GM12878 (cell line): ENCODE results near the gene TNFAIP8L2. TPM values are rescaled to one million over a fixed set of nuclear protein-coding genes. Genes with fewer than 3 reads are reported as not detected.
A peak's percentile ranks its signal among the peaks of the same experiment; 100 is the strongest.

Experiments
- ATAC-seq: fragments of 200-7000 bp; cut with Tn5 transposase; 3 replicates; pipeline ENCODE4 v1.9.1; 2020; ENCODE audit warnings: mild to moderate bottlenecking, moderate library complexity
- BruUV-seq: library from RNA; stranded (reverse); fragments of 400-500 nt; replicated peaks from 2 replicates; lab custom pipeline; 2021; lab: Mats Ljungman, UMichigan
- CTCF ChIA-PET: fragments of 300-600 bp; sonication (Branson Sonifier 250); formaldehyde crosslinking; extraction: SDS; loops from one replicate; lab custom pipeline; 2021; ENCODE audit warnings: inconsistent platforms; lab: Yijun Ruan, JAX
- POLR2A ChIA-PET: fragments of 350-600 bp; formaldehyde crosslinking; extraction: SDS; loops from one replicate; lab custom pipeline; 2021; ENCODE audit warnings: inconsistent platforms; lab: Charles Lee
- RAD21 ChIA-PET: fragments of 300-600 bp; sonication (Branson Sonifier 250); formaldehyde crosslinking; loops from one replicate; lab custom pipeline; 2023; ENCODE audit warnings: antibody characterized with exemption; ENCODE audit not compliant: unreplicated experiment; lab: Charles Lee
- SMC1A ChIA-PET: fragments of 300-600 bp; sonication (Branson Sonifier 250); formaldehyde crosslinking; loops from one replicate; lab custom pipeline; 2023; ENCODE audit not compliant: unreplicated experiment, uncharacterized antibody; lab: Charles Lee
- DNase-seq: peaks from one replicate; pipeline ENCODE4 v3.0.0-alpha.2; 2011; ENCODE audit warnings: low read depth, low spot score
- FAIRE-seq: peaks from 3 replicates; lab custom pipeline; 2011; peaks lifted over from hg19 to GRCh38; lab: Jason Lieb, UNC
- H2AFZ ChIP-seq: 2 replicates; pipeline ENCODE4 v1.6.0; 2011; ENCODE audit warnings: low read depth, low read length, control low read depth; ENCODE audit not compliant: control insufficient read depth
- H3K27ac ChIP-seq: 2 replicates; pipeline ENCODE4 v1.5.1; 2011; ENCODE audit warnings: control low read depth; ENCODE audit not compliant: control insufficient read depth, insufficient read depth
- H3K27me3 ChIP-seq, 2 experiments: replicated peaks in 1 of 2; 2 replicates each; pipeline versions ENCODE4 v1.6.0 to v1.6.1; 2011; ENCODE audit warnings: low read length in 1 of 2; ENCODE audit not compliant: control insufficient read depth in 2 of 2, insufficient read depth in 2 of 2
- H3K36me3 ChIP-seq, 2 experiments: 2 replicates each; pipeline ENCODE4 v1.5.1; 2011; ENCODE audit warnings: low read length in 1 of 2; ENCODE audit not compliant: control insufficient read depth in 2 of 2, insufficient read depth in 2 of 2
- H3K4me1 ChIP-seq: 2 replicates; pipeline ENCODE4 v1.6.1; 2011; ENCODE audit warnings: mild to moderate bottlenecking, low read length, moderate library complexity, mixed read lengths; ENCODE audit not compliant: control insufficient read depth, insufficient read depth
- H3K4me2 ChIP-seq: 2 replicates; pipeline ENCODE4 v1.6.0; 2011; ENCODE audit warnings: control low read depth; ENCODE audit not compliant: control insufficient read depth, insufficient read depth
- H3K4me3 ChIP-seq: fragments of 200-600 bp; sonication (generic); 2 replicates; pipeline ENCODE4 v1.5.1; 2016
- H3K79me2 ChIP-seq: 2 replicates; pipeline ENCODE4 v1.6.0; 2011; ENCODE audit warnings: low read length; ENCODE audit not compliant: control insufficient read depth, insufficient read depth
- H3K9ac ChIP-seq: 2 replicates; pipeline ENCODE4 v1.8.0; 2011; ENCODE audit warnings: low read length, control low read depth, mixed read lengths; ENCODE audit not compliant: control insufficient read depth, insufficient read depth
- H3K9me3 ChIP-seq: replicated peaks from 3 replicates; pipeline ENCODE4 v1.5.1; 2011; ENCODE audit warnings: mild to moderate bottlenecking, low read length; ENCODE audit not compliant: control insufficient read depth, insufficient read depth
- H4K20me1 ChIP-seq: 2 replicates; pipeline ENCODE4 v1.6.0; 2011; ENCODE audit not compliant: control insufficient read depth, insufficient read depth
- BMI1 ChIP-seq: fragments of 450-650 bp; IDR thresholded peaks from 2 replicates; pipeline ENCODE4 v1.6.1; 2016; ENCODE audit warnings: mild to moderate bottlenecking, moderate library complexity, borderline replicate concordance
- CHD4 ChIP-seq: fragments of 200-600 bp; sonication (generic); IDR thresholded peaks from 2 replicates; pipeline ENCODE4 v1.6.1; 2016; ENCODE audit warnings: mild to moderate bottlenecking
- HSF1 ChIP-seq: fragments of 150-350 bp; IDR thresholded peaks from 2 replicates; pipeline ENCODE4 v1.6.1; 2014; ENCODE audit warnings: mild to moderate bottlenecking, low read depth, low read length
- IKZF1 ChIP-seq: fragments of 450-650 bp; conservative IDR thresholded peaks from 2 replicates; pipeline ENCODE4 v1.6.1; 2017; ENCODE audit warnings: antibody characterized with exemption, mild to moderate bottlenecking
- IKZF2 ChIP-seq, 2 experiments: fragments of 450-650 bp; IDR thresholded peaks; 2 replicates each; pipeline ENCODE4 v1.6.1; 2017; ENCODE audit warnings: mild to moderate bottlenecking in 2 of 2, moderate library complexity in 2 of 2
- JUNB ChIP-seq: IDR thresholded peaks from 2 replicates; pipeline ENCODE4 v1.6.1; 2016; ENCODE audit warnings: antibody characterized with exemption, mild to moderate bottlenecking
- MAX ChIP-seq: IDR thresholded peaks from 2 replicates; pipeline ENCODE4 v1.6.1; 2012; ENCODE audit warnings: low read depth, low read length, improper control_type of control experiment
- MEF2B ChIP-seq: fragments of 450-650 bp; IDR thresholded peaks from 2 replicates; pipeline ENCODE4 v1.6.1; 2018; ENCODE audit warnings: mild to moderate bottlenecking, moderate library complexity; ENCODE audit not compliant: partially characterized antibody, poor library complexity, severe bottlenecking
- MTA2 ChIP-seq: fragments of 450-650 bp; IDR thresholded peaks from 2 replicates; pipeline ENCODE4 v1.6.1; 2016; ENCODE audit warnings: low read depth, mild to moderate bottlenecking, moderate library complexity
- NFXL1 ChIP-seq: fragments of 450-650 bp; IDR thresholded peaks from 2 replicates; pipeline ENCODE4 v1.6.1; 2017; ENCODE audit warnings: antibody characterized with exemption, mild to moderate bottlenecking, borderline replicate concordance
- NR2C1 ChIP-seq: fragments of 450-650 bp; IDR thresholded peaks from 2 replicates; pipeline ENCODE4 v1.6.1; 2017; ENCODE audit warnings: antibody characterized with exemption, mild to moderate bottlenecking, moderate library complexity
- SMAD5 ChIP-seq: IDR thresholded peaks from 2 replicates; pipeline ENCODE4 v1.6.1; 2016; ENCODE audit warnings: antibody characterized with exemption, low read depth
- TCF3 ChIP-seq: IDR thresholded peaks from 2 replicates; pipeline ENCODE4 v1.6.1; 2012; ENCODE audit warnings: low read depth, mild to moderate bottlenecking, low read length, borderline replicate concordance; ENCODE audit not compliant: insufficient read depth
- WRNIP1 ChIP-seq: IDR thresholded peaks from 2 replicates; pipeline ENCODE4 v1.6.1; 2011; ENCODE audit warnings: low read depth, low read length, improper control_type of control experiment, borderline replicate concordance
- ZBTB4 ChIP-seq: fragments of 450-650 bp; formaldehyde crosslinking; IDR thresholded peaks from 2 replicates; pipeline ENCODE4 v1.4.0; 2022; ENCODE audit warnings: mild to moderate bottlenecking, moderate library complexity
- ZNF217 ChIP-seq: fragments of 450-650 bp; IDR thresholded peaks from 2 replicates; pipeline ENCODE4 v1.6.1; 2017; ENCODE audit warnings: antibody characterized with exemption, mild to moderate bottlenecking
- ZNF274 ChIP-seq: IDR thresholded peaks from one replicate; pipeline ENCODE4 v1.8.0; 2011; ENCODE audit not compliant: insufficient read length, insufficient read depth
- ZSCAN29 ChIP-seq: fragments of 450-650 bp; IDR thresholded peaks from 2 replicates; pipeline ENCODE4 v1.6.1; 2017; ENCODE audit warnings: mild to moderate bottlenecking, moderate library complexity
- WGBS: methylation state at CpG from one replicate; pipeline ENCODE4 v1.1.6; 2016; ENCODE audit warnings: low lambda C conversion rate; ENCODE audit not compliant: insufficient replicate concordance, insufficient coverage; ENCODE audit errors: missing lambda C conversion rate; 5-methylcytosine and 5-hydroxymethylcytosine counted together
- in situ Hi-C: fragments of 300-500 bp; cut with MboI; formaldehyde crosslinking; loops from 9 replicates; pipeline ENCODE4 v1.14.3; 2018; ENCODE audit warnings: mixed read lengths
- intact Hi-C: fragments of 100-400 bp; cut with micrococcal nuclease; formaldehyde crosslinking; loops from one replicate; pipeline ENCODE4 v1.14.2; 2022; ENCODE audit not compliant: unreplicated experiment
- polyA plus RNA-seq, 11 experiments: library from polyadenylated mRNA; depleted of rRNA in 4 of 11; unstranded in 6 of 11; stranded (reverse) in 5 of 11; fragments of >200 nt; fragmentation: Nextera tagmentation in 4 of 11; fragmentation: Illumina TruSeq in 1 of 11; extraction: Ambion mirVana in 4 of 11; extraction: Trizol in 1 of 11; gene quantifications; 1 replicate in 1 of 11; 2 replicates in 10 of 11; pipeline versions ENCODE4 v1.2.1 to v1.2.3, GENCODE V29; 2011 to 2016; ENCODE audit warnings: inconsistent platforms in 2 of 11, missing spikeins in 2 of 11, low read depth in 1 of 11
- total RNA-seq, 4 experiments: library from RNA; depleted of rRNA in 3 of 4; stranded (reverse); fragments of >200 nt in 3 of 4; fragmentation: Illumina TruSeq in 1 of 4; extraction: Trizol in 1 of 4; gene quantifications; 2 replicates each; pipeline versions ENCODE4 v1.2.1 to v1.2.3, GENCODE V29; 2013 to 2021

The TNFAIP8L2 gene
- total and polyA plus RNA-seq, 10 of the 15 experiments (the other 5 are each of a cell fraction or from before 2014, with no cell fraction given) = 5.4 to 26.3 (median 14.2) TPM

- Histone ChIP-seq H3K9me3 (no peaks in the 10 kb centered on the region), H3K27ac (peak overlapping the region; percentile 82), H2AFZ (no peak overlapping the region), H3K79me2 (peaks cover 60% of the 10 kb centered on the region), H3K4me2 (peak overlapping the region; percentile 82), H3K4me3 (peak overlapping the region; percentile 98), H3K9ac (peak overlapping the region; percentile 96), H3K27me3 (no peaks in the 10 kb centered on the region), H3K36me3 (peaks cover 0 to 11% of the 10 kb centered on the region in 2 experiments; a peak in 2 of 4 replicates), H4K20me1 (no peaks in the 10 kb centered on the region), H3K4me1 (peaks cover 4% of the 10 kb centered on the region; the same call in 1 of the 2 replicates)
- ChIA-PET RAD21 (interaction anchor here (0.9 to 1.8 kb wide), 3 partner anchors 10 to 100 kb away, joined by 3 to 5 read pairs (median 5); partner anchors contain the start of genes PSMD4 and VPS72), CTCF (interaction anchor here (0.6 to 4.3 kb wide), 2 partner anchors 45 to 52 kb away, joined by 3 to 25 read pairs; no protein-coding TSS in a partner anchor), POLR2A (interaction anchor here (0.6 to 1.5 kb wide), 4 partner anchors 10 to 588 kb away, joined by 3 to 5 read pairs (median 3); partner anchors contain the start of gene VPS72), SMC1A (interaction anchor here (2.0 kb wide), 1 partner anchor 52 kb away, joined by 7 read pairs; no protein-coding TSS in a partner anchor)
- under 1% methylated on average over 9 of the region's 11 CpGs for WGBS
- in situ Hi-C loops (no loop called here), intact Hi-C loops (loop anchor here (2.0 to 5.0 kb wide), 2 partner anchors 81 to 127 kb away; partner anchors contain the start of gene PI4KB)
- BruUV-seq = no TSS peak
- ATAC-seq (no peak), FAIRE-seq (no peak), DNase-seq (no peak)
- TF ChIP-seq ZBTB4 (CRISPR knock-in tag) (no peak), SMAD5 (no peak), IKZF1 (no peak), ZSCAN29 (no peak), ZNF274 (no peak), NR2C1 (no peak), CHD4 (no peak), TCF3 (no peak), MAX (no peak), BMI1 (no peak), MEF2B (no peak), WRNIP1 (no peak), MTA2 (no peak), ZNF217 (no peak), HSF1 (no peak), NFXL1 (no peak), IKZF2 (IDR thresholded peaks at IDR 0.05) (no peak), JUNB (no peak)
Observed at GRCh38 chr1:151199873-151200581, 43.6 kb downstream of the TNFAIP8L2 start.
